H1 (cell line): ENCODE data around the gene POU2F1. TPM values are rescaled to one million over a fixed set of nuclear protein-coding genes. Genes with fewer than 3 reads are reported as not detected.

Experiments
- CTBP2 ChIP-seq: IDR thresholded peaks from 2 replicates; pipeline ENCODE4 v1.7.0; 2011; ENCODE audit warnings: borderline replicate concordance, mild to moderate bottlenecking, moderate library complexity, mixed read lengths, low read length; ENCODE audit not compliant: insufficient read depth, insufficient read length
- EGR1 ChIP-seq: IDR thresholded peaks from 2 replicates; pipeline ENCODE4 v1.6.1; 2011; ENCODE audit warnings: low read depth, low read length, borderline replicate concordance
- EP300 ChIP-seq, 2 experiments: IDR thresholded peaks; 1 replicate in 1 of 2; 2 replicates in 1 of 2; pipeline ENCODE4 v1.6.1; 2011 to 2012; ENCODE audit warnings: low read depth in 2 of 2, low read length in 2 of 2, mild to moderate bottlenecking in 2 of 2, borderline replicate concordance in 1 of 2, inconsistent platforms in 1 of 2, moderate library complexity in 1 of 2
- EZH2 ChIP-seq: fragments of 200-600 bp; sonication (generic); IDR thresholded peaks from 2 replicates; pipeline ENCODE4 v1.7.1; 2012; ENCODE audit warnings: low read depth, mild to moderate bottlenecking, moderate library complexity, low read length, inconsistent platforms; ENCODE audit not compliant: severe bottlenecking
- FOSL1 ChIP-seq: IDR thresholded peaks from 2 replicates; pipeline ENCODE4 v1.6.1; 2011; ENCODE audit warnings: mild to moderate bottlenecking, low read depth, low read length, moderate library complexity; ENCODE audit not compliant: insufficient read depth
- KDM4A ChIP-seq: IDR thresholded peaks from one replicate; pipeline ENCODE4 v1.7.1; 2012; ENCODE audit warnings: low read depth, mild to moderate bottlenecking, moderate library complexity, low read length, inconsistent platforms; ENCODE audit not compliant: severe bottlenecking
- NANOG ChIP-seq: IDR thresholded peaks from 2 replicates; pipeline ENCODE4 v1.6.1; 2011; ENCODE audit warnings: low read length, low read depth, mild to moderate bottlenecking, inconsistent platforms; ENCODE audit not compliant: insufficient read depth, poor library complexity, severe bottlenecking
- NRF1 ChIP-seq: IDR thresholded peaks from 2 replicates; pipeline ENCODE4 v1.6.1; 2011; ENCODE audit warnings: mild to moderate bottlenecking, low read depth, low read length, improper control_type of control experiment
- PHF8 ChIP-seq: fragments of 200-600 bp; sonication (generic); conservative IDR thresholded peaks from 2 replicates; pipeline ENCODE4 v1.7.1; 2012; ENCODE audit warnings: low read depth, mild to moderate bottlenecking, inconsistent platforms, low read length, moderate library complexity
- POLR2A ChIP-seq, 2 experiments: IDR thresholded peaks; 1 replicate in 1 of 2; 2 replicates in 1 of 2; pipeline ENCODE4 v1.6.1; 2011; ENCODE audit warnings: low read depth in 2 of 2, low read length in 2 of 2, mild to moderate bottlenecking in 2 of 2; ENCODE audit errors: control extremely low read depth in 1 of 2
- POU5F1 ChIP-seq: IDR thresholded peaks from 2 replicates; pipeline ENCODE4 v1.6.1; 2011; ENCODE audit warnings: low read depth, mild to moderate bottlenecking, low read length, moderate library complexity
- RXRA ChIP-seq: IDR thresholded peaks from 2 replicates; pipeline ENCODE4 v1.6.1; 2011; ENCODE audit warnings: low read depth, mild to moderate bottlenecking, low read length, moderate library complexity; ENCODE audit not compliant: insufficient read depth
- SIRT6 ChIP-seq: IDR thresholded peaks from one replicate; pipeline ENCODE4 v1.7.1; 2012; ENCODE audit warnings: low read length, inconsistent platforms
- SUZ12 ChIP-seq: fragments of 200-600 bp; sonication (generic); IDR thresholded peaks from 2 replicates; pipeline ENCODE4 v1.6.1; 2012; ENCODE audit warnings: mild to moderate bottlenecking, inconsistent platforms, low read length, moderate library complexity, mixed read lengths
- TAF1 ChIP-seq: IDR thresholded peaks from 2 replicates; pipeline ENCODE4 v1.6.1; 2011; ENCODE audit warnings: mild to moderate bottlenecking, low read depth, low read length
- TBP ChIP-seq: IDR thresholded peaks from 2 replicates; pipeline ENCODE4 v1.6.1; 2011; ENCODE audit warnings: low read depth, low read length, improper control_type of control experiment
- TEAD4 ChIP-seq: IDR thresholded peaks from 2 replicates; pipeline ENCODE4 v1.6.1; 2012; ENCODE audit warnings: low read depth, low read length, inconsistent platforms, mixed read lengths
- YY1 ChIP-seq: IDR thresholded peaks from 2 replicates; pipeline ENCODE4 v1.6.1; 2011; ENCODE audit warnings: low read depth, mild to moderate bottlenecking, low read length
- polyA plus RNA-seq, 7 experiments: library from polyadenylated mRNA; depleted of rRNA in 3 of 7; stranded (reverse) in 5 of 7; unstranded in 2 of 7; fragments of >200 nt in 5 of 7; fragments of 200-250 nt in 2 of 7; gene quantifications; 1 replicate in 5 of 7; 2 replicates in 1 of 7; 4 replicates in 1 of 7; pipeline versions ENCODE4 v1.2.1 to v1.2.3, GENCODE V29; 2011 to 2013; ENCODE audit warnings: missing spikeins in 2 of 7, mixed read lengths in 2 of 7
- total RNA-seq: library from RNA; stranded (reverse); fragmentation: NEBNext Ultra II Directional; extraction: Animal tissue kit (Norgen Biotek cat#: 25700); gene quantifications from 2 replicates; pipeline ENCODE4 v1.2.1, GENCODE V29; 2021

POU2F1 gene
- total and polyA plus RNA-seq, 2 of the 8 experiments (the other 6 are each of a cell fraction or from before 2014, with no cell fraction given) = 37.0 to 57.2 TPM

DNA sequence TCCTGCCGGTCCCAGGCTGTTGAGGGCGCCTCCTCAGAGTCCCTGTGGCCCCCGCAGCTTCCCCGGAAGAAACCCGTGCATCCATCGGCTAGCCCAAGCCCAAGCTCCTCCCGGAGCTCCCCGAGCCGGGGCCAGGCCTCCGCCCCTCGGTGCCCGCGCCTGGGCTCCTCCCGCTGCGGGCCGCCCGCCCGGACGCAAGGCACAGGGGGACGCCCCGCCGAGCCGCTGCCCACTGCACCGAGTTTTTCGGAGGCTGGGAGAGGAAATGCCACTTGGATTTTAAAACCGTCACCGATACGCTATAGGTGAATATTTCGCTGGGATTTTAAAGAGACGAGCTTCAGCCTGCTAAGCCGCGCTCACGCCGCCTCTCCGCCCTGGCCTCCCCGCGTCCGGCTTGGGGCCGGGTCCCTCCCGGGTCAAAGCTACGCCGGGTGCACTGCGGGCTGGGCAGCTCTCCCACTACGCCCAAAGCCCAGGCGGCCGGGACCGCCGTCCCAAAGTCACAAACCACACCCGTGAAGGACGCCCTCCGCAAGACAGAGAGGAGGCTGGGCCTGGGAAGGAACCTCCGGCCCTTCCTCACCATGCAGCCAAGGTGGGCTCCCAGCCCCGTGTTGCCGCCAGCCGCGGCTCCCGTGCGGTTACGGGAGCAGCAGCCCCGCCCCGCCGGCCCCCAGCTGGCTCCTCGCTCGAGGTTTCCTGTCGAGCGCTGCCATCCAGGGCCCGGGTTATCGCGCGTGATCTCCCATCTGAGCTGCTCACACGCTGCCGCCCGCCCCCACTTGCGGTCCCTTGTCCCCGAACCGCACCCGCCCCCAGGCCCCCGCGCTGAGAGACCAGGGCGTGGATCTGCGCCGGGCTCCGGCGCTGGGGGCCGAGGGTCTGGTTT is 234.5 kb downstream of the POU2F1 start (continued):
- TF ChIP-seq EGR1 (no peak), CTBP2 (no peak), SIRT6 (no peak), KDM4A (peak; percentile 93), TBP (no peak), POU5F1 (no peak), NANOG (no peak), SUZ12 (peak; percentile 65; the same call in 1 of the 2 replicates), TEAD4 (no peak), FOSL1 (no peak), EP300 (IDR thresholded peaks at IDR 0.05; ENCODE audit: borderline replicate concordance in 1 of 2, low read depth in 2 of 2, low read length in 2 of 2) (no peak), EZH2 (peak; percentile 58), POLR2A (IDR thresholded peaks at IDR 0.05; ENCODE audit: control extremely low read depth in 1 of 2, low read depth in 2 of 2, low read length in 2 of 2) (no peak), PHF8 (peak; percentile 20; the same call in 1 of the 2 replicates), NRF1 (no peak), RXRA (no peak), YY1 (0 out of 2 replicates have a peak, but pooled peaks have one; percentile 6), TAF1 (no peak)
- TF ChIP-seq, all 59 proteins: peak for 10
